Upper lobe of left lung (tissue), 6 donors: ENCODE measurements around the gene SACS. TPM values are rescaled to one million over a fixed set of nuclear protein-coding genes. Genes with fewer than 3 reads are reported as not detected.

Experiments used
- ATAC-seq, 2 donors: fragments of 200-7000 bp; cut with Tn5 transposase; one replicate each; pipeline ENCODE4 v1.9.1; 2022; ENCODE audit warnings: mild to moderate bottlenecking in 2 of 2, moderate library complexity in 2 of 2; ENCODE audit not compliant: low FRiP score in 2 of 2
- DNase-seq, 2 donors: peaks; one replicate each; pipeline ENCODE4 v3.0.0-alpha.2; 2019 to 2020
- H3K27ac ChIP-seq, 4 donors: fragments of 200-600 bp; sonication (generic); one replicate each; pipeline ENCODE4 v1.5.1; 2016 to 2019
- H3K27me3 ChIP-seq, 4 donors: fragments of 200-600 bp; sonication (generic); one replicate each; pipeline ENCODE4 v1.5.1; 2017 to 2019
- H3K36me3 ChIP-seq, 4 donors: fragments of 200-600 bp; sonication (generic); one replicate each; pipeline ENCODE4 v1.5.1; 2016 to 2019
- H3K4me1 ChIP-seq, 4 donors: fragments of 200-600 bp; sonication (generic); one replicate each; pipeline ENCODE4 v1.5.1; 2018 to 2019
- H3K4me3 ChIP-seq, 4 donors: fragments of 200-600 bp; sonication (generic); one replicate each; pipeline ENCODE4 v1.5.1; 2017 to 2019; ENCODE audit warnings: mild to moderate bottlenecking in 2 of 4, moderate library complexity in 1 of 4
- H3K9me3 ChIP-seq, 4 donors: fragments of 200-600 bp; sonication (generic); one replicate each; pipeline ENCODE4 v1.5.1; 2018 to 2019
- CTCF ChIP-seq, 6 experiments: fragments of 450-650 bp in 4 of 6; fragments of 200-600 bp in 2 of 6; sonication (generic) in 2 of 6; IDR thresholded peaks; one replicate each; pipeline ENCODE4 v1.5.1; 2016 to 2019; ENCODE audit warnings: antibody characterized with exemption in 6 of 6
- EP300 ChIP-seq, 4 donors: sonication (generic); formaldehyde crosslinking; IDR thresholded peaks; one replicate each; pipeline ENCODE4 v1.5.1; 2017; ENCODE audit warnings: antibody characterized with exemption in 4 of 4, control low read depth in 2 of 4
- POLR2A ChIP-seq, 4 donors: fragments of 450-650 bp; IDR thresholded peaks; one replicate each; pipeline ENCODE4 v1.5.1; 2016 to 2017; ENCODE audit warnings: antibody characterized with exemption in 4 of 4, mild to moderate bottlenecking in 2 of 4
- POLR2AphosphoS5 ChIP-seq, 2 donors: sonication (generic); formaldehyde crosslinking; IDR thresholded peaks; one replicate each; pipeline ENCODE4 v1.5.1; 2017; ENCODE audit warnings: antibody characterized with exemption in 2 of 2
- WGBS, 2 donors: methylation state at CpG; one replicate each; pipeline ENCODE4 v1.1.5; 2017 to 2018; 5-methylcytosine and 5-hydroxymethylcytosine counted together
- total RNA-seq, 6 donors: library from RNA; depleted of rRNA in 4 of 6; stranded (reverse); fragments of >200 nt in 4 of 6; gene quantifications; one replicate each; pipeline versions ENCODE4 v1.1.0 to v1.2.1, GENCODE V29; 2016 to 2021
- donor health status: DM: no; HTN: no; CAD: no; lungs with moderate emphysema.
- donor health status: DM: no; HTN: yes; CAD: no; lungs with severe emphysema.

The SACS gene
- 10 to 100 TPM in 3 of 6 donors, 1 to 10 TPM in 3; 2.4 to 25.1 (median 9.7) TPM for total RNA-seq

- peaks cover 0 to 7% (median 3%) of the 10 kb centered on the region in 4 donors for H3K4me1 ChIP-seq
- no peaks in the 10 kb centered on the region for H3K9me3 ChIP-seq
- 11 to 12% methylated on average over 14 to 25 of the region's 26 CpGs for WGBS, 2 donors
- no peaks in the 10 kb centered on the region for H3K36me3 ChIP-seq
- no peak for TF ChIP-seq POLR2A (IDR thresholded peaks at IDR 0.05)
- no peak for TF ChIP-seq EP300 (IDR thresholded peaks at IDR 0.05)
- no peak for TF ChIP-seq POLR2AphosphoS5 (IDR thresholded peaks at IDR 0.05)
- no peak for TF ChIP-seq CTCF (IDR thresholded peaks at IDR 0.05)
- peak in 1 of 2 donors; percentile 53 for ATAC-seq
- H3K27me3 ChIP-seq = peaks cover 0 to 4% (median 0%) of the 10 kb centered on the region in 4 donors
- DNase-seq = peak in 1 of 2 donors; percentile 72
- peak within 1 kb of the TSS in 3 of 4 donors; percentile 23 to 38 (median 33) for H3K4me3 ChIP-seq
- no peak within 1 kb of the TSS for H3K27ac ChIP-seq
These were observed at the start of gene SACS for GRCh38 chr13:23433171-23434153. TSS of gene SACS (minus strand) at chr13:23433702. CDS start at chr13:23411239, 22,463 bp downstream.

- Histone ChIP-seq H3K9me3 (peaks cover 8 to 16% (median 14%) of the 10 kb centered on the region in 4 donors), H3K36me3 (no peaks in the 10 kb centered on the region), H3K4me3 (no peak overlapping the region), H3K27ac (no peak overlapping the region), H3K27me3 (no peaks in the 10 kb centered on the region), H3K4me1 (no peaks in the 10 kb centered on the region)
- TF ChIP-seq POLR2AphosphoS5 (IDR thresholded peaks at IDR 0.05) (no peak), POLR2A (IDR thresholded peaks at IDR 0.05) (no peak), EP300 (IDR thresholded peaks at IDR 0.05) (no peak), CTCF (IDR thresholded peaks at IDR 0.05) (no peak)
- WGBS, 2 donors = 85 to 92% methylated on average over 1 of the region's 1 CpG
- ATAC-seq (no peak), DNase-seq (no peak)
These were observed 46.8 kb upstream of the SACS start for GRCh38 chr13:23480324-23480723.

- H3K27me3 ChIP-seq = no peaks in the 10 kb centered on the region
- no peaks in the 10 kb centered on the region for H3K36me3 ChIP-seq
- no peaks in the 10 kb centered on the region for H3K4me1 ChIP-seq
- H3K4me3 ChIP-seq = no peak overlapping the region
- peaks cover 8 to 16% (median 14%) of the 10 kb centered on the region in 4 donors for H3K9me3 ChIP-seq
- TF ChIP-seq EP300 (IDR thresholded peaks at IDR 0.05) = no peak
- no peak for TF ChIP-seq POLR2A (IDR thresholded peaks at IDR 0.05)
- TF ChIP-seq CTCF (IDR thresholded peaks at IDR 0.05) = no peak
- no peak for TF ChIP-seq POLR2AphosphoS5 (IDR thresholded peaks at IDR 0.05)
- DNase-seq = no peak
- no peak for ATAC-seq
- no peak overlapping the region for H3K27ac ChIP-seq
These were observed 43.6 kb upstream of the SACS start for GRCh38 chr13:23477101-23477500.

GRCh38 chr13:23473221-23473620, 39.7 kb upstream of the SACS start:
- H3K36me3 ChIP-seq = no peaks in the 10 kb centered on the region
- no peak overlapping the region for H3K27ac ChIP-seq
- no peaks in the 10 kb centered on the region for H3K9me3 ChIP-seq
- DNase-seq (no peak), ATAC-seq (no peak)
- H3K27me3 ChIP-seq = no peaks in the 10 kb centered on the region
- H3K4me1 ChIP-seq = no peaks in the 10 kb centered on the region
- H3K4me3 ChIP-seq = no peak overlapping the region
- 94 to 95% methylated on average over 5 of the region's 5 CpGs for WGBS, 2 donors
- TF ChIP-seq CTCF (IDR thresholded peaks at IDR 0.05) (no peak), EP300 (IDR thresholded peaks at IDR 0.05) (no peak), POLR2A (IDR thresholded peaks at IDR 0.05) (no peak), POLR2AphosphoS5 (IDR thresholded peaks at IDR 0.05) (no peak)
